AG10803 (cell line): Measurements from ENCODE around the gene RORB.

Source experiments
- DNase-seq: peaks from one replicate; pipeline ENCODE4 v3.0.0; 2010; ENCODE audit warnings: low read depth
- H3K4me3 ChIP-seq: 2 replicates; pipeline ENCODE4 v1.5.1; 2011; ENCODE audit warnings: mild to moderate bottlenecking, low read length, control low read depth
- TF ChIP-seq, protein P1 (sequence below): conservative IDR thresholded peaks from 2 replicates; pipeline ENCODE4 v1.5.1; 2011; ENCODE audit warnings: mild to moderate bottlenecking, low read length, control low read depth, inconsistent platforms

Gene RORB

DNA sequence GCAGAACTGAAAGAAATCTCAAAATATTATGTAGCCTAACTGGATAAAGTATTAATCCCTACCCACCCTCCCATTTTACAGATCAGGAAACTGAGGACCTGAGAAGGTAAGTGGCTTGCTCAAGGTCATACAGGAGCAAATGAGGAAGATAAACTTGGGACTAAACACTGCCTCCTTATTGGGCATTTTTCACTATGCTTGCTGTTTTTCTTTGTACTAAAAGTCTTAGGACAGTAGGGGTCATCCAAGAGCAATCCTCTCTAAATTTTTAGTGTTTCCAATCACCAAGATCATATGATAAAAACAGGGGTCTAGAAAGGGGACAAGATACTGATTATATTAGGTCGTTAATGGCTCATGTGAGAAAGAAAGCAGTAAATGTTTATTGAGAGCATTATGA, 80.8 kb downstream of the RORB start:
- H3K4me3 ChIP-seq = no peak overlapping the region
- DNase-seq = peak; percentile 3
- TF ChIP-seq, protein P1, sequence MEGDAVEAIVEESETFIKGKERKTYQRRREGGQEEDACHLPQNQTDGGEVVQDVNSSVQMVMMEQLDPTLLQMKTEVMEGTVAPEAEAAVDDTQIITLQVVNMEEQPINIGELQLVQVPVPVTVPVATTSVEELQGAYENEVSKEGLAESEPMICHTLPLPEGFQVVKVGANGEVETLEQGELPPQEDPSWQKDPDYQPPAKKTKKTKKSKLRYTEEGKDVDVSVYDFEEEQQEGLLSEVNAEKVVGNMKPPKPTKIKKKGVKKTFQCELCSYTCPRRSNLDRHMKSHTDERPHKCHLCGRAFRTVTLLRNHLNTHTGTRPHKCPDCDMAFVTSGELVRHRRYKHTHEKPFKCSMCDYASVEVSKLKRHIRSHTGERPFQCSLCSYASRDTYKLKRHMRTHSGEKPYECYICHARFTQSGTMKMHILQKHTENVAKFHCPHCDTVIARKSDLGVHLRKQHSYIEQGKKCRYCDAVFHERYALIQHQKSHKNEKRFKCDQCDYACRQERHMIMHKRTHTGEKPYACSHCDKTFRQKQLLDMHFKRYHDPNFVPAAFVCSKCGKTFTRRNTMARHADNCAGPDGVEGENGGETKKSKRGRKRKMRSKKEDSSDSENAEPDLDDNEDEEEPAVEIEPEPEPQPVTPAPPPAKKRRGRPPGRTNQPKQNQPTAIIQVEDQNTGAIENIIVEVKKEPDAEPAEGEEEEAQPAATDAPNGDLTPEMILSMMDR = peak; percentile 46

DNA sequence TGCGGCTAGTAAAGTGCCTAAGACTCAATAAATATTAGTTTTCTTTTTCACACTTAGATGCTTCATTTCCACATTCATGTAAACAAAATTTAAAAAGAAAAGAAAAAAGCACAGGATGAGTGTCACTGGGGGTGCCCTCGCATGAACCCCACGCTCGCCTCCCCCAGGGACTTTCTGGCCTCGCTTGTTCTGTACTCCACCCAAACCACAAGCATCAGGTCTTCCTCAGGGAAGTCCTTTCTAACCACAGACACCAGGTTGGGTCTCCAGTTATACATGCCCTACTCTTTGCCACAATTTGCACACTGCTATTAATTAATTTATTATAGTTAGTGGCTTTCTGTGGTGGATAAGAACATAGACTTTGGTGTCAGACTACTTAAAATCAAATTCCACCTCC, 92.4 kb downstream of the RORB start:
- H3K4me3 ChIP-seq = no peak overlapping the region
- no peak for DNase-seq
- TF ChIP-seq, protein P1 = no peak

DNA sequence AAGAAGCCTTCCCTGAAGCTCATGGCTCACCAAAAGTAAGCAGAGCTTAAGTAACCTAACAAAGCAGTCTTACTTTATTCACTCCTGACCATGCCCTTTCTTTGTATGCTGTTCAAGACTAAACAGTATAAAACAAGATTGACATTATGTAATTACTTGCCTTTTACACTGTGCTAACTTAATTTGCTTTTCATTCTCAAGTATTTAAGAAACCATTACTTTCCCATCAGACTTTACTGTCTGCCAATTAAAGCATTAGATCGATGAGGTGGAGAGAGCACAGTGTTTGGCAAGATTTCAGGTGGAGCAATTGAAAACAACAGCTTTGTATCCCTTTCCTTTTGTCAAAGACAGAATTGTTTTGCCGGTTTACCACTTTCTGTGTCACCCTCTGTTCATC, 98.2 kb downstream of the RORB start:
- DNase-seq = no peak
- TF ChIP-seq, protein P1 = no peak
- H3K4me3 ChIP-seq = no peak overlapping the region

DNA sequence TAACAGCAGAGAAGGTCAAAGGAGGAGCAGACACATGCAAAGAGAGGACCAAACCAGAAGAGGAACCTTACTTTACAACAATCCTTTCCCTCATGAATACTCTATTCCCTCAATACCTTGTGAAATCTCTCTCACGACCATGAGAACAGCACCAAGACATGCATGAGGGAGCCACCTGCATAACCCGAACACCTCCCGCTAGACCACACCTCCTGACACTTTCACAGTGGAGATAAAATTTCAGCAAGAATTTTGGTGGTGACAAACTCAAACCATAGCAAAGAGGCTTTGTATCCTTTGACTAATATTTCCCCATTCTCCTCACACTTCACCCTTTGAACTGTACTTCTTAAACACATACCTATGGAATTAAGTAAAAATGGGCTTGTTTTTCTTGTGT, 101.7 kb downstream of the RORB start:
- no peak overlapping the region for H3K4me3 ChIP-seq
- TF ChIP-seq, protein P1 = no peak
- DNase-seq = no peak

DNA sequence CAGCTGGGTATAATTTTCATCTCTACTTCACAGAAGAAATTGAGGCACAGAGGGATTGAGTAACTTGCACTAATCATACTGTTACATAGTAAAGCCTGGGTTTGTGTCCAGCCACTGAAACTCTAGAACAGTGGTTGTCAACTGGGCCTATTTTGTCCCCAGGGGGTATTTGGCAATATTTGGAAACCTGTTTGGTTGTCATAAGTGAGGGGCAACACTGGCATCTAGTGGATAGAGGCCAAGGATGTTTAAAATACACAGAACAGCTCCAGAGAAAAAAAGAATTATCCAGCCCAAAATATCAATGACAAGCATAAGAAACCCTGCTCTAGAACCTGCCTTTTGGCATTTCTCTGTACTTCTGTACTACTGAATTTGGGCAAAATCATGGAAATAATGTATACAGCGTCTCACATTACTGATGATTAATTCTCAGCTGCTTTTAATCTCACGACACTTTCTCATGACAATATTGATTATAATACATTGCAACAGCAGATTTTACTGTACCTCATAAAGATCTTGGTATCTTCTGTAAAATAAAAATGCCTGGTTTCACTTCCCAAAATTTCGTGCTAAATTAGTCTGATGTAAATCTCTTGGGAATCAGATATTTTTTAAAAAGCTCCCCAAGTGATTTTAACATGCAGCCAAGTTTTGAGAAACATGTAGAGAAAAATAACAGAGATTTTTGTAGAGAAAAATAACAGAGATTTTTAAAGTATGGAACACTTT, 112.7 kb downstream of the RORB start:
- no peak overlapping the region for H3K4me3 ChIP-seq
- DNase-seq = no peak
- TF ChIP-seq, protein P1 = no peak

DNA sequence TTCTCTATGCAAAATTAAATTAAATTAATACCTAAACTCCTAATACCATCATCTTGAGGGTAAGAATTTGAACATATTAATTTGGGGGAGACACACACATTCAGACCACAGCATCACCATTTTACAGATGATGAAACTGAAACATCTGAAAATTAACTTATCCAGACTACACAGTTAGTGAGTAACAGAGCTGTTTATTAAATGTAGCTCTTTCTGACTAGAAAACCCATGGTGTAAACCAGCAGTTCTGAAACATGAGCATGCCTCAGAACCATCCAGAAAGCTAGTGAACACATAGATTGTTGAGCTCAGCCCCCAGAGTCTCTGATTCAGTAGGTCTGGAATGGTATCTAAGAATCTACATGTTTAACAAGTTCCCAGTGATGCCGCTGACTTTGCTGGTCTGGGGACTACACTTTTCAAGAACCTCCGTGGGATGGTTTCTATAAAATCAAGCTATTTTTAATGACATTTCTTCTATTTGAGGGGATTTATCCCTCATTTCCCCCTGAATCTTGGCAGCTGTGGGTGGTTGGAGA, 113.5 kb downstream of the RORB start:
- TF ChIP-seq, protein P1 = no peak
- no peak for DNase-seq

DNA sequence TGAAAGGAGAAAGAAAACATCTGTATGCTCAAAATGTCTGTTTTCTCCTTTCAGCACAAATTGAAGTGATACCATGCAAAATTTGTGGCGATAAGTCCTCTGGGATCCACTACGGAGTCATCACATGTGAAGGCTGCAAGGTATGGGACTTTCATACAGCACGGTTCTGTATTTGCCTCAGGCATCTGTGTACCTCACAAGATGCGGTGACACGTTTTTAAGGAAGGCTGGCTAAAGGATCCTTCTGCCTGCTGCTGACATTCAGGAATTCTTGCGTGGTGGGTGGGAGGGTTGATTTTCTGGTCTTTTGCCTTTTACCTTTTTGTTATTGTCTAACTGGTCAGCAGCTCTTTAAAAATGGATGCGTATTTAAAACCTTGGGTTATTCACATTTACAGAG, 133.1 kb downstream of the RORB start:
- DNase-seq = no peak

More for the DNA sequence above, 113.5 kb downstream of the RORB start:
- H3K4me3 ChIP-seq = no peak overlapping the region

More for the DNA sequence above, 133.1 kb downstream of the RORB start:
- TF ChIP-seq, protein P1 = no peak
- no peak overlapping the region for H3K4me3 ChIP-seq
